CMK (cell line): ENCODE measurements around the gene CARHSP1.
"Not testable (repeated sequence)": the region's sequence is repeated elsewhere in the genome, so short reads cannot be mapped to it uniquely, and the experiment has no call there.

Experiments used
- DNase-seq: peaks from one replicate; pipeline ENCODE4 v3.0.0-alpha.2; 2010; ENCODE audit warnings: low read depth

Gene CARHSP1

GRCh38 chr16:8872071-8872470, 3.3 kb upstream of the CARHSP1 start:
- DNase-seq, result no peak

- not testable (repeated sequence) for DNase-seq
Measured at GRCh38 chr16:8869988-8870241, 1.1 kb upstream of the CARHSP1 start.

GRCh38 chr16:8869212-8869987, 594 bp upstream of the CARHSP1 start:
- no peak for DNase-seq

- no peak for DNase-seq
Measured at GRCh38 chr16:8867932-8868415, 832 bp downstream of the CARHSP1 start.

- no peak for DNase-seq
Measured at GRCh38 chr16:8867216-8867931, 1.4 kb downstream of the CARHSP1 start.

- no peak for DNase-seq
Measured at GRCh38 chr16:8866884-8867215, 2.0 kb downstream of the CARHSP1 start.

- DNase-seq, result no peak
Measured at GRCh38 chr16:8866118-8866883, 2.5 kb downstream of the CARHSP1 start.

GRCh38 chr16:8865145-8865882, 3.5 kb downstream of the CARHSP1 start:
- DNase-seq, result no peak

- DNase-seq, result no peak
Measured at GRCh38 chr16:8864480-8865110, 4.2 kb downstream of the CARHSP1 start.

GRCh38 chr16:8863594-8864424, 5.0 kb downstream of the CARHSP1 start:
- no peak for DNase-seq

GRCh38 chr16:8862309-8863130, 6.3 kb downstream of the CARHSP1 start:
- no peak for DNase-seq

- DNase-seq, result no peak
Measured at GRCh38 chr16:8861563-8862308, 7.1 kb downstream of the CARHSP1 start.

- no peak for DNase-seq
Measured at GRCh38 chr16:8859913-8860881, 8.6 kb downstream of the CARHSP1 start.

GRCh38 chr16:8858994-8859912, 9.6 kb downstream of the CARHSP1 start:
- DNase-seq, result no peak

- DNase-seq, result no peak
Measured at GRCh38 chr16:8855972-8856371, 12.8 kb downstream of the CARHSP1 start.

- no peak for DNase-seq
Measured at GRCh38 chr16:8855051-8855786, 13.6 kb downstream of the CARHSP1 start.
